ENCODE data around the gene GBGT1.

DNA sequence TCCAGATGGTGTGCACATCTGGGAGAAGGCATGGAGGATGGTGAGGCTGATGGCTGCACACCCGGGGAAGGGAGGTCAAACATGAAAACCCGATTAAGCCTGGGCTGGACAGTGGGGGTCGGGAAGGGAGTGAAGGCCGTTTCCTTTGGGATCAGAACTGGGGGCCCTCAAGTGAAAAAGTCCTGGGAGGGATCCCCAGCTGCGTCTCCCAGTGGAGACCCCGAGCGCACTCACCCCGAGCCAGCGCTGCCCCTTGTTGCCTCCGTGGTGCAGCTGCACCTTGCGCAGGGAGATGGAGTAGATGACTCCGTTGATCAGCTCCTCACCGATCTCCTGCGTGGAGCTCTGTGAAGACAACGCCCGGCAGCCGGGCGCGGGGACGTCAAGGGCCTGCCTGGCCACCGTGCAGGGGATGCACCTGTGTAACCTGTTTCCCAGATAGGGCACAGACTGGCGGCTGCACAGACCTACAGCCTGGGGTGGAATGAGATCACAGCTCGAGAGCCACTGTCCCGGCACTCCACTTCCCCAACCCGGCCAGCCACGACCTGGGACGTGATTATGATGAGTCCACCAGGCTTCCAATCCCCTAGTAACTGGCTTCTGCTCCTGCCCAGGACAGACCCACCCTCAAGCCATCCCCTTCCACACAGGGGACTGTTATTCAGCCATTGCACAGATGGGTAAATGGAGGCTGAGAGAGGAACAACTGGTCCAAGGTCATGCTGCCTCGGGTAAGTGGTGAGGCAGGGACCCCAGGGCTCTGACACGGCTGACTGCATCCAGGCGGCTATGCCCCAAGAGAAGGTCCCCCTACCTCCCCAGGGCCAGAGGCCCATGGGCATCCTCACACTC lies 51.7 kb downstream of the GBGT1 start:
- no peak for TF ChIP-seq POLR2AphosphoS5 (IDR thresholded peaks at IDR 0.05; ENCODE audit: low read depth, low read length)
- TF ChIP-seq, protein P1, sequence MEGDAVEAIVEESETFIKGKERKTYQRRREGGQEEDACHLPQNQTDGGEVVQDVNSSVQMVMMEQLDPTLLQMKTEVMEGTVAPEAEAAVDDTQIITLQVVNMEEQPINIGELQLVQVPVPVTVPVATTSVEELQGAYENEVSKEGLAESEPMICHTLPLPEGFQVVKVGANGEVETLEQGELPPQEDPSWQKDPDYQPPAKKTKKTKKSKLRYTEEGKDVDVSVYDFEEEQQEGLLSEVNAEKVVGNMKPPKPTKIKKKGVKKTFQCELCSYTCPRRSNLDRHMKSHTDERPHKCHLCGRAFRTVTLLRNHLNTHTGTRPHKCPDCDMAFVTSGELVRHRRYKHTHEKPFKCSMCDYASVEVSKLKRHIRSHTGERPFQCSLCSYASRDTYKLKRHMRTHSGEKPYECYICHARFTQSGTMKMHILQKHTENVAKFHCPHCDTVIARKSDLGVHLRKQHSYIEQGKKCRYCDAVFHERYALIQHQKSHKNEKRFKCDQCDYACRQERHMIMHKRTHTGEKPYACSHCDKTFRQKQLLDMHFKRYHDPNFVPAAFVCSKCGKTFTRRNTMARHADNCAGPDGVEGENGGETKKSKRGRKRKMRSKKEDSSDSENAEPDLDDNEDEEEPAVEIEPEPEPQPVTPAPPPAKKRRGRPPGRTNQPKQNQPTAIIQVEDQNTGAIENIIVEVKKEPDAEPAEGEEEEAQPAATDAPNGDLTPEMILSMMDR (IDR thresholded peaks at IDR 0.05), result no peak
- TF ChIP-seq, protein P2, sequence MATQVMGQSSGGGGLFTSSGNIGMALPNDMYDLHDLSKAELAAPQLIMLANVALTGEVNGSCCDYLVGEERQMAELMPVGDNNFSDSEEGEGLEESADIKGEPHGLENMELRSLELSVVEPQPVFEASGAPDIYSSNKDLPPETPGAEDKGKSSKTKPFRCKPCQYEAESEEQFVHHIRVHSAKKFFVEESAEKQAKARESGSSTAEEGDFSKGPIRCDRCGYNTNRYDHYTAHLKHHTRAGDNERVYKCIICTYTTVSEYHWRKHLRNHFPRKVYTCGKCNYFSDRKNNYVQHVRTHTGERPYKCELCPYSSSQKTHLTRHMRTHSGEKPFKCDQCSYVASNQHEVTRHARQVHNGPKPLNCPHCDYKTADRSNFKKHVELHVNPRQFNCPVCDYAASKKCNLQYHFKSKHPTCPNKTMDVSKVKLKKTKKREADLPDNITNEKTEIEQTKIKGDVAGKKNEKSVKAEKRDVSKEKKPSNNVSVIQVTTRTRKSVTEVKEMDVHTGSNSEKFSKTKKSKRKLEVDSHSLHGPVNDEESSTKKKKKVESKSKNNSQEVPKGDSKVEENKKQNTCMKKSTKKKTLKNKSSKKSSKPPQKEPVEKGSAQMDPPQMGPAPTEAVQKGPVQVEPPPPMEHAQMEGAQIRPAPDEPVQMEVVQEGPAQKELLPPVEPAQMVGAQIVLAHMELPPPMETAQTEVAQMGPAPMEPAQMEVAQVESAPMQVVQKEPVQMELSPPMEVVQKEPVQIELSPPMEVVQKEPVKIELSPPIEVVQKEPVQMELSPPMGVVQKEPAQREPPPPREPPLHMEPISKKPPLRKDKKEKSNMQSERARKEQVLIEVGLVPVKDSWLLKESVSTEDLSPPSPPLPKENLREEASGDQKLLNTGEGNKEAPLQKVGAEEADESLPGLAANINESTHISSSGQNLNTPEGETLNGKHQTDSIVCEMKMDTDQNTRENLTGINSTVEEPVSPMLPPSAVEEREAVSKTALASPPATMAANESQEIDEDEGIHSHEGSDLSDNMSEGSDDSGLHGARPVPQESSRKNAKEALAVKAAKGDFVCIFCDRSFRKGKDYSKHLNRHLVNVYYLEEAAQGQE (IDR thresholded peaks at IDR 0.05; ENCODE audit: insufficient read depth in 1 of 2, low read depth in 2 of 2, low read length in 1 of 2), result no peak
- TF ChIP-seq TCF7L2 (IDR thresholded peaks at IDR 0.05; ENCODE audit: low read depth, low read length), result no peak

All from Panc1 (cell line).